ENCODE data around the gene RPL3. TPM values are rescaled to one million over a fixed set of nuclear protein-coding genes. Genes with fewer than 3 reads are reported as not detected.

Gene RPL3
- total RNA-seq, 1 donor from 2014 or later: 1,479 TPM

DNA sequence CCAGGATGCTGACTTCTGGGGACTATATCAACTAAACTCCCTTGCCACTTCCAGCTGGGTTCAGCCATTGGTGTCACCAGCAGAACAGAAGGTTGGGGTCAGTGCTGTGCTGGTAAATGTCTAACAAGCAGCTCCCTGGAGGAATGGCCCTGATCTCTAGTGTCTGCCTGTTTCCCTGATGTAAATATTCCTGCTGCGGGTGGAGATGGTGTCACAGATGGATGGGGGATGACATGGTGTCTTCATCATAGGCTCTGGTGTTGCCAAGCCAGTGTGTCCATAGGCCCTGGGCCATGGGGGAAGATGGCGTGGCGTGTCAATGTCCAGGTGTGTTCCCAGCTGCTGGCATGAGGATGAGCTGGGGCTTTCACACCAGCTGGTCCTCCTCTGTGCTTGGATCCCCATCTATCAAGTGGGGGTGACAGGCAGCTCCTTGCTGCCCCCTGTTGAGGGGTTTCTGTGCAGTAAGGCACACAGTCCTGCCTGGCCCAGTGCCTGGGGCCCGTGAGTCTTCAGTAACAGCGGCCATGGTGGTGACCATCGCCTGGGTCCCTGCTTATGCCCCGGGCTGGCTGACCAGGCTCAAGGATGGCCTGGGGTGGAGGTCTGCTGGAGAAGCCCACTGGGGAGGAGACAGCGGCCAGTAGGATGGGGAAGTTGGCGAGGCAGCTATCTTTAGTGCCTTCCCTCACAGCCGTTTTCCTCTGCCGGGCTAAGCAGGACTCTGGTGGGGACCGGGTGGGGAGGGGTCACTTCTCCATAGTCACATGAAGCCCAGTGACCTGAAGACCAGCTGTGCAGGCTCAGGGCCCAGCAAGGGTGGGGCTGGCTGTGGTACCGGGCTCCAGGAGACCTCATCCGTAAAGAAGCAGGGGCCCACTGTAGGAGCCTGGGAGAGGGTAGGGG is 12.7 kb downstream of the RPL3 start:
- Histone ChIP-seq H3K36me3 (peaks cover 3% of the 10 kb centered on the region in 2 donors), H3K27ac (no peak overlapping the region), H3K27me3 (no peaks in the 10 kb centered on the region), H3K4me1 (peaks cover 0 to 11% of the 10 kb centered on the region in 2 donors), H3K9me3 (no peaks in the 10 kb centered on the region), H3K4me3 (no peak overlapping the region)
- no peak for DNase-seq (ENCODE audit: low spot score in 2 of 2)
- TF ChIP-seq, protein P1, sequence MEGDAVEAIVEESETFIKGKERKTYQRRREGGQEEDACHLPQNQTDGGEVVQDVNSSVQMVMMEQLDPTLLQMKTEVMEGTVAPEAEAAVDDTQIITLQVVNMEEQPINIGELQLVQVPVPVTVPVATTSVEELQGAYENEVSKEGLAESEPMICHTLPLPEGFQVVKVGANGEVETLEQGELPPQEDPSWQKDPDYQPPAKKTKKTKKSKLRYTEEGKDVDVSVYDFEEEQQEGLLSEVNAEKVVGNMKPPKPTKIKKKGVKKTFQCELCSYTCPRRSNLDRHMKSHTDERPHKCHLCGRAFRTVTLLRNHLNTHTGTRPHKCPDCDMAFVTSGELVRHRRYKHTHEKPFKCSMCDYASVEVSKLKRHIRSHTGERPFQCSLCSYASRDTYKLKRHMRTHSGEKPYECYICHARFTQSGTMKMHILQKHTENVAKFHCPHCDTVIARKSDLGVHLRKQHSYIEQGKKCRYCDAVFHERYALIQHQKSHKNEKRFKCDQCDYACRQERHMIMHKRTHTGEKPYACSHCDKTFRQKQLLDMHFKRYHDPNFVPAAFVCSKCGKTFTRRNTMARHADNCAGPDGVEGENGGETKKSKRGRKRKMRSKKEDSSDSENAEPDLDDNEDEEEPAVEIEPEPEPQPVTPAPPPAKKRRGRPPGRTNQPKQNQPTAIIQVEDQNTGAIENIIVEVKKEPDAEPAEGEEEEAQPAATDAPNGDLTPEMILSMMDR (IDR thresholded peaks at IDR 0.05): no peak
- intact Hi-C loops (cut with DNase I): no loop called here

- Histone ChIP-seq H3K9me3 (no peaks in the 10 kb centered on the region), H3K4me1 (peaks cover 3 to 14% of the 10 kb centered on the region in 2 donors), H3K4me3 (no peak overlapping the region), H3K27me3 (no peaks in the 10 kb centered on the region), H3K27ac (no peak overlapping the region), H3K36me3 (no peaks in the 10 kb centered on the region)
- TF ChIP-seq, protein P1 (IDR thresholded peaks at IDR 0.05): no peak
- intact Hi-C loops (cut with DNase I): no loop called here
- no peak for DNase-seq (ENCODE audit: low spot score in 2 of 2)
Measured at GRCh38 chr22:39303892-39304671, 15.3 kb downstream of the RPL3 start.

DNA sequence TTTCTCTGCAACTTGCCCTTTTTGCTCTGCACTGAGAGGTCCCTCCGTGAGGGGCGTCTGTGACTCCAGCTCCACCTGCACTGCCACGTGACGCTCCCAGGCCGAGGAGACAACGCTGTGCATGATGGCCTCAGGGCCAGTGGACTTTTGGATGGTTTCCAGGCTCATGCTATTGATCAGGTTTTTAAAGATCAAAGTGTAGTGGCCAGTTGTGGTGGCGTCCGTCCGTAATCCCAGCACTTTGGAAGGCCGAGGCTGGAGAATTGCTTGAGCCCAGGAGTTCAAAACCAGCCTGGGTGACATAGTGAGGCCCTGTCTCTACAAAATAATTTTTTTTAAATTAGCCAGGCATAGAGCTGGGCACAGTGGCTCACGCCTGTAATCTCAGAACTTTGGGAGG is 16.1 kb downstream of the RPL3 start:
- intact Hi-C loops (cut with DNase I): no loop called here
- no peaks in the 10 kb centered on the region for H3K9me3 ChIP-seq
- TF ChIP-seq, protein P1 (IDR thresholded peaks at IDR 0.05): no peak
- DNase-seq (ENCODE audit: low spot score in 2 of 2): no peak
- H3K36me3 ChIP-seq: no peaks in the 10 kb centered on the region
- no peak overlapping the region for H3K4me3 ChIP-seq
- H3K27ac ChIP-seq: no peak overlapping the region
- H3K27me3 ChIP-seq: no peaks in the 10 kb centered on the region
- H3K4me1 ChIP-seq: peaks cover 3 to 12% of the 10 kb centered on the region in 2 donors

GRCh38 chr22:39302431-39302960 is 16.9 kb downstream of the RPL3 start:
- TF ChIP-seq, protein P1 (IDR thresholded peaks at IDR 0.05): no peak
- H3K4me3 ChIP-seq: no peak overlapping the region
- intact Hi-C loops (cut with DNase I): no loop called here
- no peaks in the 10 kb centered on the region for H3K27me3 ChIP-seq
- DNase-seq (ENCODE audit: low spot score in 2 of 2): no peak
- no peaks in the 10 kb centered on the region for H3K9me3 ChIP-seq
- H3K4me1 ChIP-seq: peaks cover 5 to 18% of the 10 kb centered on the region in 2 donors
- H3K27ac ChIP-seq: no peak overlapping the region
- H3K36me3 ChIP-seq: no peaks in the 10 kb centered on the region

- intact Hi-C loops (cut with DNase I): no loop called here
- TF ChIP-seq, protein P1 (IDR thresholded peaks at IDR 0.05): no peak
Measured at GRCh38 chr22:39301926-39302325, 17.5 kb downstream of the RPL3 start.

More at GRCh38 chr22:39301926-39302325, 17.5 kb downstream of the RPL3 start:
- H3K27me3 ChIP-seq: no peaks in the 10 kb centered on the region
- H3K4me3 ChIP-seq: no peak overlapping the region
- H3K36me3 ChIP-seq: no peaks in the 10 kb centered on the region
- H3K4me1 ChIP-seq: peaks cover 11 to 24% of the 10 kb centered on the region in 2 donors
- no peaks in the 10 kb centered on the region for H3K9me3 ChIP-seq
- H3K27ac ChIP-seq: no peak overlapping the region
- no peak for DNase-seq (ENCODE audit: low spot score in 2 of 2)

Data from ascending aorta (tissue), 2 donors.